Left lung (tissue), 10 donors: Measurements from ENCODE around the gene ABI3BP. TPM values are rescaled to one million over a fixed set of nuclear protein-coding genes. Genes with fewer than 3 reads are reported as not detected.

Experiments
- ATAC-seq: fragments of 200-7000 bp; cut with Tn5 transposase; one replicate; pipeline ENCODE4 v1.9.1; 2020; ENCODE audit warnings: moderate library complexity
- DNase-seq, 4 donors: peaks; one replicate each; pipeline ENCODE4 v3.0.0-alpha.2; 2013 to 2020
- H3K27ac ChIP-seq, 2 donors: fragments of 200-600 bp; sonication (generic) in 1 of 2; one replicate each; pipeline versions ENCODE4 v1.5.0 to v1.8.0; 2020 to 2021
- H3K27me3 ChIP-seq, 2 donors: fragments of 200-600 bp; sonication (generic) in 1 of 2; one replicate each; pipeline versions ENCODE4 v1.5.0 to v1.8.0; 2020 to 2021
- H3K36me3 ChIP-seq, 2 donors: fragments of 200-600 bp; sonication (generic) in 1 of 2; one replicate each; pipeline versions ENCODE4 v1.5.0 to v1.8.0; 2020 to 2021
- H3K4me1 ChIP-seq, 2 donors: fragments of 200-600 bp; one replicate each; pipeline ENCODE4 v1.8.0; 2021
- H3K4me3 ChIP-seq, 2 donors: fragments of 200-600 bp; sonication (generic) in 1 of 2; one replicate each; pipeline versions ENCODE4 v1.5.0 to v1.8.0; 2020 to 2021; ENCODE audit warnings: mild to moderate bottlenecking in 1 of 2
- H3K9me3 ChIP-seq, 2 donors: fragments of 200-600 bp; sonication (generic) in 1 of 2; one replicate each; pipeline versions ENCODE4 v1.5.0 to v1.8.0; 2020 to 2021
- intact Hi-C, 2 donors: fragments of 100-400 bp; cut with DNase I; formaldehyde crosslinking; loops; one replicate each; pipeline versions ENCODE4 v1.11.2 to v1.14.2; 2022
- polyA plus RNA-seq, 6 donors: library from polyadenylated mRNA; unstranded; fragments of 120-200 nt; gene quantifications; one replicate each; pipeline ENCODE4 v1.2.1, GENCODE V29; 2013; ENCODE audit not compliant: insufficient read length in 6 of 6
- total RNA-seq, 2 donors: library from RNA; stranded (reverse); fragmentation: NEBNext Ultra II Directional; extraction: Animal tissue kit (Norgen Biotek cat#: 25700); gene quantifications; one replicate each; pipeline ENCODE4 v1.2.1, GENCODE V29; 2021
- TF ChIP-seq, protein P1 (sequence below), 2 donors: fragments of 200-600 bp; sonication (generic) in 1 of 2; IDR thresholded peaks; one replicate each; pipeline versions ENCODE4 v1.5.0 to v1.8.0; 2021; ENCODE audit warnings: antibody characterized with exemption in 2 of 2
- donor health status: DM: no; HTN: yes; CAD: no.
- donor health status: DM: no; HTN: no; CAD: no.

Gene ABI3BP
- total and polyA plus RNA-seq, 8 donors, result 65.2 to 138 (median 85.3) TPM

DNA sequence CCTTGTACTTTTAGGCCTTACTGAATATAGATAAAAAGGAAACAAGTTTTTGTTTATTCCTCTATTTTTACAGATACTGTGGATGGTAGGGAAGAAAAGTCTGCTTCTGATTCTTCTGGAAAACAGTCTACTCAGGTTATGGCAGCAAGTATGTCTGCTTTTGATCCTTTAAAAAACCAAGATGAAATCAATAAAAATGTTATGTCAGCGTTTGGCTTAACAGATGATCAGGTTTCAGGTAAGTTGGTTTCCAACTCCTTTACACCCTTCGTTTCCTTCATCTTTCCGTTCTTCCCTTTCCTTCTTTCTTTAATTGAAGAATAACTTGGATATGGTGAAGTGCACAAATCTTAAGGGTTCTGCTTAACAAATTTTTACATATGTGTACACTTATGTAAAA lies 260.8 kb downstream of the ABI3BP start:
- H3K4me3 ChIP-seq, result no peak overlapping the region
- no peak for ATAC-seq
- H3K4me1 ChIP-seq, result no peaks in the 10 kb centered on the region
- DNase-seq, result no peak
- H3K36me3 ChIP-seq, result peaks cover 0 to 96% of the 10 kb centered on the region in 2 donors
- H3K27me3 ChIP-seq, result no peaks in the 10 kb centered on the region
- no peak overlapping the region for H3K27ac ChIP-seq
- TF ChIP-seq, protein P1, sequence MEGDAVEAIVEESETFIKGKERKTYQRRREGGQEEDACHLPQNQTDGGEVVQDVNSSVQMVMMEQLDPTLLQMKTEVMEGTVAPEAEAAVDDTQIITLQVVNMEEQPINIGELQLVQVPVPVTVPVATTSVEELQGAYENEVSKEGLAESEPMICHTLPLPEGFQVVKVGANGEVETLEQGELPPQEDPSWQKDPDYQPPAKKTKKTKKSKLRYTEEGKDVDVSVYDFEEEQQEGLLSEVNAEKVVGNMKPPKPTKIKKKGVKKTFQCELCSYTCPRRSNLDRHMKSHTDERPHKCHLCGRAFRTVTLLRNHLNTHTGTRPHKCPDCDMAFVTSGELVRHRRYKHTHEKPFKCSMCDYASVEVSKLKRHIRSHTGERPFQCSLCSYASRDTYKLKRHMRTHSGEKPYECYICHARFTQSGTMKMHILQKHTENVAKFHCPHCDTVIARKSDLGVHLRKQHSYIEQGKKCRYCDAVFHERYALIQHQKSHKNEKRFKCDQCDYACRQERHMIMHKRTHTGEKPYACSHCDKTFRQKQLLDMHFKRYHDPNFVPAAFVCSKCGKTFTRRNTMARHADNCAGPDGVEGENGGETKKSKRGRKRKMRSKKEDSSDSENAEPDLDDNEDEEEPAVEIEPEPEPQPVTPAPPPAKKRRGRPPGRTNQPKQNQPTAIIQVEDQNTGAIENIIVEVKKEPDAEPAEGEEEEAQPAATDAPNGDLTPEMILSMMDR (IDR thresholded peaks at IDR 0.05), result no peak
- intact Hi-C loops, result no loop called here
- no peaks in the 10 kb centered on the region for H3K9me3 ChIP-seq

DNA sequence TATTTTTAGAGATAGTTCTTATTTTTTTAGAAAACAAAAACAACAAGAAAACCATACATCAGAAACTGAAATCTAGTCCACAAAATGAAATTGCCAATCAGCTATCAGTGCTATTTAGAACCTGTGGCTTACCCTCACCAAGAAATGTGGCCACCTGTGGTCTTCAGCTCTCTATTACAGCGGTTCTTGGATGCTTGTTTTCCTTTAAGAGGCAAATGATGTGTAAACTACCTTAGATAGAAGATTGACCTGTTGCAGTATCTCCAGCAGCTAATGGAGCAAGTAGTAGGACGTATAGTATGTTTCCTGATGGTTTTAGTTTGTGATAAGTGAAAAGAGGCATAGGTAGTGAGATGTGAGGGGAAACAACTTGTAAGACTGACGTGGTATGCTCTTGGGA lies 262.7 kb downstream of the ABI3BP start:
- Histone ChIP-seq H3K36me3 (peaks cover 0 to 97% of the 10 kb centered on the region in 2 donors), H3K27ac (no peak overlapping the region), H3K9me3 (no peaks in the 10 kb centered on the region), H3K4me3 (no peak overlapping the region), H3K4me1 (no peaks in the 10 kb centered on the region), H3K27me3 (no peaks in the 10 kb centered on the region)
- no peak for DNase-seq
- intact Hi-C loops, result no loop called here
- no peak for ATAC-seq
- TF ChIP-seq, protein P1 (IDR thresholded peaks at IDR 0.05), result no peak

DNA sequence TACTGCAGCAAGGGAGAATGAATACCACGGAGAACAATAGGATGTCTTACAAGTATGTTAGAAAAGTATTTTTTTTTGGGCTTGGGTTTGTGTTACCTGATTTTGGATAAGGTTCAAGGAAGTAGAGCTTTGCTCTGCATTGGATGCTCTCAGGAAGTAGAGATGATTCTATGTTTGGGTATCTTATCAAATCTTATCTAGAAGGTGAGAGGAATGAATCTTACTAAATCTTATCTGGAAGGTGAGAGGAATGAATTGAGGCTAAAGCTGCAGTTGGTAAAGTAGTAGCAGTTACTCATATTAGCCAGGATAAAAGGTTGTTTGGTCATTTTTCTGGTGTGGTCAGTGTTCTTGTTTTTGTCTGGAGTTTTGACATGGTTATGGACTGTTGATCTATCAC lies 266.5 kb downstream of the ABI3BP start:
- no peaks in the 10 kb centered on the region for H3K4me1 ChIP-seq
- H3K9me3 ChIP-seq, result no peaks in the 10 kb centered on the region
- H3K36me3 ChIP-seq, result peaks cover 0 to 80% of the 10 kb centered on the region in 2 donors
- intact Hi-C loops, result no loop called here
- H3K4me3 ChIP-seq, result no peak overlapping the region
- DNase-seq (no peak), ATAC-seq (no peak)
- no peak overlapping the region for H3K27ac ChIP-seq
- H3K27me3 ChIP-seq, result no peaks in the 10 kb centered on the region
- TF ChIP-seq, protein P1 (IDR thresholded peaks at IDR 0.05), result no peak

DNA sequence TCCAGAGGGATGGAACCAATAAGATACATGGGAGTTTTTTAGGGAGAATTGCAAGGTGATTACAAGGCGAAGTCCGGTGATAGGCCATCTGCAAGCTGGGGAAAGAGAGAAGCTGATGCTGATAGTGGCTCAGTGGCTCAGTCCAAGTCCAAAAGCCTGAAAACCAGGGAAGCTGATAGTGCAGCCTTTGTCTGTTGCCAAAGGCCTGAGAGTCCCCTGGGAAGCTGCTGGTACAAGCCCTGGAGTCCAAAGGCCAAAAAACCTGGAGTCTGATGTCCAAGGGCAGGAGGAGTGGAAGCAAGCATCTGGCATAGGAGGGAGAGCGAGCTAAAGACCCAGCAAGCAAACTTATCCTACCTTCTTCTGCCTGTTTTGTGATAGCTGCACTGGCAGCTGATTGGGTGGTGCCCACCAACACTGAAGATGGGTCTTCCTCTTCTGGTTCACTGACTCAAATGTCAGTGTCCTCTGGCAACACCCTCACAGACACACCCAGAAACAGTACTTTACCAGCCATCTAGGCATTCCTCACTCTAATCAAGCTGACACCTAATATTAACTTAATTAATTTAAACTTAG lies 267.2 kb downstream of the ABI3BP start:
- ATAC-seq (no peak), DNase-seq (no peak)
- Histone ChIP-seq H3K4me1 (no peaks in the 10 kb centered on the region), H3K27me3 (no peaks in the 10 kb centered on the region), H3K36me3 (peaks cover 0 to 80% of the 10 kb centered on the region in 2 donors), H3K27ac (no peak overlapping the region), H3K4me3 (no peak overlapping the region), H3K9me3 (no peaks in the 10 kb centered on the region)
- TF ChIP-seq, protein P1 (IDR thresholded peaks at IDR 0.05), result no peak
- intact Hi-C loops, result no loop called here

DNA sequence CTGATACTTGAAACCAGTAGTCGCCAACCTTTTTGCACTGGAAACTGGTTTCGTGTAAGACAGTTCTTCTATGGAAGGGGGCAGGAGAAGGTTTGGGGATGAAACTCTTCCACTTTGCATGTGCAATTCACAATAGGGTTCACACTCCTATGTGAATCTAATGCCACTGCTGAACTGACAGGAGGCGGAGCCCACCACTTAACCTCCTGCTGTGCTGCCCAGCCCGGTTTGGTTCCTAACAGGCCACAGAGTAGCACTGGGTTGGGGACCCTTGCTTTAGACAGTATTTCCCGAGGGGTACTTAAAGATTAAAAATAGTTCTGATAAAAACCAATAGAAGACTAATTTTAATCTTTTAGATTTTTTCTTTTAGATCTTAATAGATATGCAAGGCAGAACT lies 272.8 kb downstream of the ABI3BP start:
- DNase-seq, result no peak
- H3K27me3 ChIP-seq, result no peaks in the 10 kb centered on the region
- intact Hi-C loops, result no loop called here

More for the DNA sequence above, 272.8 kb downstream of the ABI3BP start:
- Histone ChIP-seq H3K27ac (no peak overlapping the region), H3K36me3 (peaks cover 0 to 62% of the 10 kb centered on the region in 2 donors), H3K4me3 (no peak overlapping the region), H3K4me1 (peaks cover 0 to 26% of the 10 kb centered on the region in 2 donors), H3K9me3 (no peaks in the 10 kb centered on the region)
- TF ChIP-seq, protein P1 (IDR thresholded peaks at IDR 0.05), result no peak
- ATAC-seq, result no peak
